ENCODE results near the gene CAV1. TPM values are rescaled to one million over a fixed set of nuclear protein-coding genes. Genes with fewer than 3 reads are reported as not detected.

CAV1 gene
- total RNA-seq, 1 donor from 2014 or later: 6.1 TPM

DNA sequence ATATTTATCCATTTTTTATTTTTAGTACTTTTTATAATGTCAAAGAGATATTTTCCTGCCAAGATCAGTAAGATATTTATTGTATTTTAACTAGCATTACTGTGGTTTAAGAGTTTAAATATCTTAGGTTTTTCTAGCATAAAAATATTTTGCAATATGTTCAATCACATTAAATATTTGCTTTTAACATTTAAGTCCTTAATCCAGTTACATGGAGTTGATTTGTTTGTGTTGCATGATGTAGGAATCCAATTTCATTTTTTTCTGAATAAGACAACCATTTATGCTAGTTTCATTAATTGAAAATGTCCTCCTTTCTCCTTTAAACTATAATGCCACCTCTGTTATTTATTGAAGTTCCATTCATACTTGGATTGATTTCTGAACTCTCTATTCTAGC, 41.8 kb downstream of the CAV1 start:
- Mint-ChIP-seq H3K9me3 (peaks cover 4% of the 10 kb centered on the region), H3K4me3 (no peak overlapping the region), H3K27me3 (peaks cover 7% of the 10 kb centered on the region), H3K4me1 (peaks cover 15% of the 10 kb centered on the region), H3K36me3 (ENCODE audit: low read depth) (no peaks in the 10 kb centered on the region), H3K27ac (no peak overlapping the region)
- DNase-seq (no peak), ATAC-seq (ENCODE audit: low read depth) (no peak)
- intact Hi-C loops (cut with micrococcal nuclease): no loop called here
- ChIA-PET POLR2A (no interaction called here), CTCF (no interaction called here)
- TF ChIP-seq, protein P1, sequence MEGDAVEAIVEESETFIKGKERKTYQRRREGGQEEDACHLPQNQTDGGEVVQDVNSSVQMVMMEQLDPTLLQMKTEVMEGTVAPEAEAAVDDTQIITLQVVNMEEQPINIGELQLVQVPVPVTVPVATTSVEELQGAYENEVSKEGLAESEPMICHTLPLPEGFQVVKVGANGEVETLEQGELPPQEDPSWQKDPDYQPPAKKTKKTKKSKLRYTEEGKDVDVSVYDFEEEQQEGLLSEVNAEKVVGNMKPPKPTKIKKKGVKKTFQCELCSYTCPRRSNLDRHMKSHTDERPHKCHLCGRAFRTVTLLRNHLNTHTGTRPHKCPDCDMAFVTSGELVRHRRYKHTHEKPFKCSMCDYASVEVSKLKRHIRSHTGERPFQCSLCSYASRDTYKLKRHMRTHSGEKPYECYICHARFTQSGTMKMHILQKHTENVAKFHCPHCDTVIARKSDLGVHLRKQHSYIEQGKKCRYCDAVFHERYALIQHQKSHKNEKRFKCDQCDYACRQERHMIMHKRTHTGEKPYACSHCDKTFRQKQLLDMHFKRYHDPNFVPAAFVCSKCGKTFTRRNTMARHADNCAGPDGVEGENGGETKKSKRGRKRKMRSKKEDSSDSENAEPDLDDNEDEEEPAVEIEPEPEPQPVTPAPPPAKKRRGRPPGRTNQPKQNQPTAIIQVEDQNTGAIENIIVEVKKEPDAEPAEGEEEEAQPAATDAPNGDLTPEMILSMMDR (IDR thresholded peaks at IDR 0.05): no peak

DNA sequence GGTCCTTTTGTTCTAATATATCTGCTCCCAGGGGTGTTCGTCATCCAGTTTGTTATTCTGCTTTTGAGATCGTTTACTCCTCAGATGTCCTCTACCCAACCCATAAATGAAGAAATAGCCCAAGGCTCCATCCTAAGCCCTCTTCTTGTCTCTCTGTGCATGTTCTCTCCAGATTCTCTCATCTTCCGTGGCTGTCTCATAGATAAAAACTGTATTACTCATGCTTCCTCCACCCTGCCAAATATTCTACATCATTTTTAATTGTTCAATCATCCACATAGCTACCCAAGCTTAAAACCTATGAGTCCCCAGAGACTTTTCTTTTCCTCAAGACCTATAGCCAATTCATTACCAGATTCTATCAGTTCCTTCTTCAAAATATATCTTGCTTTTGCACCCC, 44.9 kb downstream of the CAV1 start:
- Mint-ChIP-seq H3K9me3 (no peaks in the 10 kb centered on the region), H3K36me3 (ENCODE audit: low read depth) (no peaks in the 10 kb centered on the region), H3K4me3 (no peak overlapping the region), H3K27me3 (peaks cover 7% of the 10 kb centered on the region), H3K27ac (no peak overlapping the region), H3K4me1 (peaks cover 22% of the 10 kb centered on the region)
- DNase-seq (no peak), ATAC-seq (ENCODE audit: low read depth) (peak; percentile 45)
- ChIA-PET CTCF (no interaction called here), POLR2A (interaction anchor here (0.9 kb wide), 1 partner anchor 44 kb away, joined by 3 read pairs; no protein-coding TSS in a partner anchor)
- TF ChIP-seq, protein P1 (IDR thresholded peaks at IDR 0.05): no peak
- intact Hi-C loops (cut with micrococcal nuclease): no loop called here

DNA sequence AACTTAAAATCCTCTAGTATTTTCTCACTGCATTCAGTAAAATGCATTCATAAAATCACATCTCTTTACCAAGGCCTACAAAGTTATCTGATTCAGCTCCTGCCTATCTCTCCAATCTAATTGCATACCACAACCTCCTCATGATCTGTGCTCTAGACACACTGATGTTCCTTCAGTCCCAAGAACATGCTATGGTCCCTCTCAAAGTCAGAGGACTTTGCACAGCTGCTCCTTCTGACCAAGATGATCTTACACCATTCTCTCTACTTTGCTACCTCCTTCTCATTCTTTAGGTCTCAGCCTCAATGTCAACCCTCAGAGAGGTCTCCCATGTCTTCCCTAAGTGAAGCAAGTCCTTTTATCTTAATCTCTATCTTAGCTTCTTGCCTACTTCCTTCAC, 45.5 kb downstream of the CAV1 start:
- Mint-ChIP-seq H3K4me1 (peaks cover 23% of the 10 kb centered on the region), H3K27ac (no peak overlapping the region), H3K9me3 (no peaks in the 10 kb centered on the region), H3K36me3 (ENCODE audit: low read depth) (no peaks in the 10 kb centered on the region), H3K4me3 (no peak overlapping the region), H3K27me3 (peaks cover 4% of the 10 kb centered on the region)
- intact Hi-C loops (cut with micrococcal nuclease): no loop called here
- ATAC-seq (ENCODE audit: low read depth) (no peak), DNase-seq (no peak)
- TF ChIP-seq, protein P1 (IDR thresholded peaks at IDR 0.05): no peak
- POLR2A ChIA-PET: interaction anchor here (0.9 kb wide), 1 partner anchor 44 kb away, joined by 3 read pairs; no protein-coding TSS in a partner anchor
- CTCF ChIA-PET: interaction anchor here (1.5 kb wide), 1 partner anchor 21 kb away, joined by 3 read pairs; no protein-coding TSS in a partner anchor

DNA sequence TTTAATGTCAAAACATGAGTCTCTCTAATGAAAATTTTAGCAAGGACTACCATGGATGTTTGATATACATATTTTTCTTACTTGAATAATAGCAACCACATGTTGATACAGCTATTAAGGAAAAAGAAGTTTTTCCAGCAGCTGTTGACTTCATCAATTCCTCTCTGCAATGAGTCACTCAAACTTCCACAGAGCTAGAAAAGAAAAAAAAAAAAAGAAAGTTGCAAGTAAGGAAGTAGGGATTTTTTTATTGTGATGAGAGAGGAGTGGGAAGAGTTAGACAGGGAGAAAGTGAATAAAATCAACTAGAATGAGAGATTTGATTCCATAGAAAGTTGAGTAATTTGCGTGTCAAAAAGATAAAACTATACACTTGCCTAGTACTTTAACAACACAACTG, 46.2 kb downstream of the CAV1 start:
- H3K4me3 Mint-ChIP-seq: no peak overlapping the region

DNA sequence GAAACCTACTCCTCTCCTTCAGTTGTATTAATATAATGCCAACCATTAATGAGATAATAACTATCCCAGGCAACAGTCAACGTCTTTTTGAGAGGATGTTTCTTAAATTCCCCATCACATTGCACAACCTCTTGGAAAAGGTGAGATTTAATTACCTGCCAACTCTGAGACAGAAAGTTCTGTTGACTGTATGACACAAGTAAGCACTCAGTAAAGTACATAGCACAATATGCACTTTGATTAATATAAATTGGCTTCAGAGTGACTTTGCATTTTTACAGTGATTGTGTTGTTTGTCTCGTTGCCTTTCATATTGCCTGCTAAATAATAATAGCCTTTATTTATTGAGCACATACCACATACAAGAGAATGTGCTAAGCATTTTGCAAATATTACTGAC, 46.7 kb downstream of the CAV1 start:
- ChIA-PET CTCF (interaction anchor here (0.7 to 1.5 kb wide), 2 partner anchors 20 to 46 kb away, joined by 3 to 5 read pairs; no protein-coding TSS in a partner anchor), POLR2A (no interaction called here)
- Mint-ChIP-seq H3K9me3 (no peaks in the 10 kb centered on the region), H3K27me3 (peaks cover 4% of the 10 kb centered on the region), H3K36me3 (ENCODE audit: low read depth) (no peaks in the 10 kb centered on the region), H3K27ac (no peak overlapping the region), H3K4me1 (peaks cover 23% of the 10 kb centered on the region), H3K4me3 (no peak overlapping the region)
- DNase-seq (no peak), ATAC-seq (ENCODE audit: low read depth) (no peak)
- intact Hi-C loops (cut with micrococcal nuclease): no loop called here
- TF ChIP-seq, protein P1 (IDR thresholded peaks at IDR 0.05): no peak

More for the DNA sequence above, 46.2 kb downstream of the CAV1 start:
- POLR2A ChIA-PET: no interaction called here
- Mint-ChIP-seq H3K9me3 (no peaks in the 10 kb centered on the region), H3K4me1 (peaks cover 23% of the 10 kb centered on the region), H3K27ac (no peak overlapping the region), H3K27me3 (peaks cover 4% of the 10 kb centered on the region), H3K36me3 (ENCODE audit: low read depth) (no peaks in the 10 kb centered on the region)
- CTCF ChIA-PET: interaction anchor here (1.5 kb wide), 1 partner anchor 20 kb away, joined by 3 read pairs; no protein-coding TSS in a partner anchor
- TF ChIP-seq, protein P1 (IDR thresholded peaks at IDR 0.05): no peak
- DNase-seq: no peak
- no peak for ATAC-seq (ENCODE audit: low read depth)
- intact Hi-C loops (cut with micrococcal nuclease): no loop called here

Measured in activated B cell treated with CpG ODN at 0.5 μM for 24 hours (primary cell).